GM19240 (cell line): ENCODE data around the gene PDE4B.
"Not testable (repeated sequence)": the region's sequence is repeated elsewhere in the genome, so short reads cannot be mapped to it uniquely, and the experiment has no call there.

Source experiments
- DNase-seq: peaks from one replicate; pipeline ENCODE4 v3.0.0; 2011; ENCODE audit warnings: low spot score; ENCODE audit not compliant: insufficient read length

Gene PDE4B

DNA sequence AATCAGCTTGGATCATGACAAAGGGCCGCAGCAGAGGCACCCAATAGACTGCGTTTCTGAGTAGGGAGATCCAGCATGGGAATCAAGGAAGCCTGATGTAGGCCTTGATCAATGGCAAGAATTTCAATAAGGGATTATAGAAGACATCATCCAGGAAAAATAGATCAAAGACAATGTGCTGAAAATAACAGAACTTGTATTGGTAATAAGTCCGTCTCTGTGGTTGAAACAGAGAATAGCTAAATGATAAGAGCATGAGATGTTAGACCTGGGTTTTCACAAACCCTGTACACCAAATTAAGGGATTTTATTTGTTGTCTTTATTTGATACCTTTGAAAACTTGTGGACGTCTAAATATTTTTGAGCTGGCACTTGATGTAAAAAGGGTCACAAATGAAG lies 513.2 kb downstream of the PDE4B start:
- no peak for DNase-seq

GRCh38 chr1:66309006-66309741 lies 516.5 kb downstream of the PDE4B start:
- no peak for DNase-seq

DNA sequence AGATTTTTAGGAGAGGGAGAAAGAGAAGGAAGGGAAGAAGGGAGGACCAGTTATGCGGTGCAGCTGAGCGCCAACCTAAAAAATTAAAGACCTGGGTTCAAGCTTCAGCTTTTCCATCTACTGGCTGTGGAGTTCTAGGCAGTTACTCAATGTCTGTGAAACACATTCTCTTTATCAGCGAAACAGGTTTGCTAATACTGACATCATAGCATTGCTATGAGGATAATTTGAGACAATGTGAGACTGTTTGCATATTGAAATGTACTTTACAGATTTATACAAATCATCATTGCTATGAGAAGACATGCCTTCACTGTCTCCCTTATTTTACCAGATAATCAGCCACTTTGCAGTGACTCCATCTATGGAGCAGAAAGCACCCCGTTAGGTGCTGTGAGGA lies 518.4 kb downstream of the PDE4B start:
- no peak for DNase-seq

DNA sequence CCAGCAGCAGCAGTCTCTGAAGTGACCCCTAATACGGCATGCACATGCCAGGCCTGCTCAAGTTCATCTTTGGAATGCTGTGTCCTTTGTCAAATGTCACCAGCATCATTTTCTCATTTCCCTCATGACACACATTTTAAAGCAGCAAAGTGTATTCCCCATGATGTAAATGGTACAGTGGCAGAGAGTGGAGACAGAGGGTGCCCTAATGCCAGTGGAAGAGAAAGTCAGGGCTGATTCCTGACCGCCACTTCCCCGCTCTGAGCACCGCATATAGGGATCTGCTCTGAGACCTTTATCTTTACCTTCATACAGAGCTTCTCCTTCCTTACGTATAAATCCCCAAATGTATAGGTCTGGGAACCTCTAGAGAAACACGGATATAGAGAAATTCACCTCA lies 518.9 kb downstream of the PDE4B start:
- no peak for DNase-seq

GRCh38 chr1:66312271-66312990 lies 519.7 kb downstream of the PDE4B start:
- no peak for DNase-seq

DNA sequence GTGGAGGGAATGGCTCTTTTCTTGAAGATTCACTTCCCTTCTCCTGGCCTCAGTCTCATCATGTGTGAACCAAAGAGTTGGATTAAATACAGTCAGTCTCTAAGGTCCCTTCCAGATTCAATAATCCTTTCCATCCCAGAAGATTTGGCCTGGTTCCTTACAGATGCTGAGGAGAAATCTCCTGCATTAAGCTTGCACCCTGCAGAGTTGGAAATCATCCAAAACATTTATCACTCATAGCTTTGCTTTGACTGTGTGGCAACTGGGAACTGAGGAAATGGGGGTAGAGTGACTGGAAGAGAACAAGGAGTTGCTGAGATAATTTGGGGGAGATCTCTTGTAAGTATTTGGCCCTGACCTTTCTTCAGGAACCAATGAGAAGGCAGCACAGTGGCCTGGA lies 520.7 kb downstream of the PDE4B start:
- DNase-seq, result no peak

DNA sequence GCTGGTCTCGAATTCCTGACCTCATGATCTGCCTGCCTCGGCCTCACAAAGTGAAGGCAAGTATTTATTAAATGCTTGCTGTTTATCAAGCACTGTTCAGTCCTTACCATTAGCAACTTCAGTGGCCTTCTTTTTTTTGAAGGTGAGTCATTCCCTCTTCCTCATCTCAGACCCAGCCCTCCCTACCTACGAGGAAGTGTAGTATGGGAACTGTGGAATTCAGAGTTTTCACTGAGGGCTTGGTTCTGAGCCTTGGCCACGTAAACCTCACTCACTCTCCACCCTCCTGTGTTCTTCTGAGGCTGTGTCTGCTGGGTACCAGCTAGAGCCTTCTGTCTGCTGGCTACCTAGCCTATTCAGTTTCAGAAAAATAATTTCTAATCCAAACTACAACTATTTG lies 523.0 kb downstream of the PDE4B start:
- DNase-seq, result no peak

DNA sequence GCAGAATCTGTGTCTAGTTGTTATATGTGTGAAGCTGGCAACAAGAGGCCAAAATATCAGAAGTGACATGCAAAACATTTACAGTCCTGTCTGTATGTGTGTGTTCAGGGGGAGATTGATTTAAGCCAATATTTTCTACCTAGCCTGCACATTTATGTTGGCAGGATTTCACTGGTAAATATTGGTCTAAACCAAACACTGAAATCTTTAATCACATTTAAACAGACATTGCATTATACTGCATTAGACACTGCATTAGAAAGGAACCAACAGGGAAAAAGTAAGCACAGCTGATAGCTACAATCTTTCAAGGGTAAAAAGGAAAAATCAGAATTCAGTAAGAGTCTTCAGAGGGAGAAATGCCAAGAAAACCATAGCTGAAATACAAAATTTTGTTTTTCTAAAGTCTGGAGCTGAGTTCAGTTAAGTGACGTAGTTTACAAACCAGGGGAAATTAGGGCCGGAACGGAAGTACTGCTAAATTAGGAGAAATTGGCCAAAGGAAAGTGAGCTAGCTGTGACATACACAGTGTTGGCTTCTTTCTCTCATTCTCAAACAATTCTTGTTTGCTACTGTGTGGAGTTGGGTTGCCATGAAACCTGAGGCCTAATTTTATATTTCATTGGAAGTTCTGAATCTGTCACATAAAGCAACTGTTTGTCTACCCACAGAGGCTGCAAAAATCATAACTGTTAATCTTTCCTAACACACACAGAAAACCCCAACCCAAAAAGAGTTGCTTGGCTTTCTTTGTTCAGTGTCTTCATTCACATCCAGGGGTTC lies 524.0 kb downstream of the PDE4B start:
- DNase-seq, result no peak

- DNase-seq, result no peak
These were observed 524.5 kb downstream of the PDE4B start for GRCh38 chr1:66317248-66317515.

DNA sequence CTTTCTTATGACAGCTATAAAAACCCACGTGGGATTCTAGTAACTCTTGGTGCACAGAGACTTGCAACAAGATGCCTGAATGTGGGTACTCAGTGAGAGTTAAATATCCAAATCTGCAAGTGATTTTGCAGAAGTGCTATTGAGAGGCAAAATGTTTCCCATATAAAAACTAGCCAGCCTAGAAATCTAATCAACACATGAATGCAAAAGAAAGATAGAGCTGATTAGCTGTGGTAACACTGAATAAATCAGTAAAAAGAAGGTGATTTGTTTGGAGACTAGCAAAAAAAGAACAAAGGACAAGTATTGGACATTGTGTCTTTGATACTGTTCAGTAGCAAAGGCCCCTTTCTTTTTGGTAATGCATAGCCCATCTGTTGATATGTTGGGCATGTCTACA lies 527.5 kb downstream of the PDE4B start:
- no peak for DNase-seq

DNA sequence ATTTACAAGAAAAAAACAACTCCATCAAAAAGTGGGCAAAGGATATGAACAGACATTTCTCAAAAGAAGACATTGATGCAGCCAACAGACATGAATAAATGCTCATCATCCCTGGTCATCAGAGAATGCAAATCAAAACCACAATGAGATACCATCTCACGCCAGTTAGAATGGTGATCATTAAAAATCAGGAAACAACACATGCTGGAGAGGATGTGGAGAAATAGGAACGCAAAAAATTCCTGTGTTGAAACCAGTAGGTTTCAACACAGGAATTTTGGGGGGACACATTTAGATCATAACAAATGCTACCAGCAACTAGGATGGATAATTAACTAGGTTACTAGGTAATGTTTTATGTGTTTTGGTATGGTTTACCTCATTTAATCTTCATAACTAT lies 529.8 kb downstream of the PDE4B start:
- not testable (repeated sequence) for DNase-seq

DNA sequence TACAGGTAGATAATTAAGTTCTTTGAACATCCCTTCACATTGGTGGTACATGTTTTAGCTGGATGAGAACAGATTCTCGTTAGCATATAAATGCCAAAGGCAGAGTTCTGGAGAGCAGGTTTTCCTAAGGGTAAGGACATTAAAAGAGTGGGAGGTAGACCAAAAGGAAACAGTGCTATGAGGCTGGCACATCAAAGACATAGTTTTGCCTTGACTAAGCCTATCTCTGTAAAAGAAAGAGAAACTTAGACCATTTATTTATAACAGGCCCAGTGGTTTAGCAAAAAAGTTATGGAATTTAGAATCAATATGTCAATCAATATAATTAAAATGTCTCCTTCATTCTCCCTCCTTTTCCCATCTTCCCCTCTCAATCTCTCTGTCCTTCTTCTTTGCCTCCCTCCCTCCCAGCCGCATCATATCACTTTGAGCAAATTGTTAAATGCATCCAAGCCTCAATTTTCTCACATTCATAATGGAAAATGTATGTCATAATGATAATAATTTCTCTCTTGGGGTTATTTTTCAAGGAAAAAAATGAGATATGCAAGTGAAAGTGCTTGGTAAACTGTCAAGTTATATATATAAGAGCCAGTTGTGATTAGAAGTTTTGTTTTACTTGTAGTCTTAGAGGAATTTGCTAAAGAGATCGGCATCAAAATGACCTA lies 531.4 kb downstream of the PDE4B start:
- no peak for DNase-seq

DNA sequence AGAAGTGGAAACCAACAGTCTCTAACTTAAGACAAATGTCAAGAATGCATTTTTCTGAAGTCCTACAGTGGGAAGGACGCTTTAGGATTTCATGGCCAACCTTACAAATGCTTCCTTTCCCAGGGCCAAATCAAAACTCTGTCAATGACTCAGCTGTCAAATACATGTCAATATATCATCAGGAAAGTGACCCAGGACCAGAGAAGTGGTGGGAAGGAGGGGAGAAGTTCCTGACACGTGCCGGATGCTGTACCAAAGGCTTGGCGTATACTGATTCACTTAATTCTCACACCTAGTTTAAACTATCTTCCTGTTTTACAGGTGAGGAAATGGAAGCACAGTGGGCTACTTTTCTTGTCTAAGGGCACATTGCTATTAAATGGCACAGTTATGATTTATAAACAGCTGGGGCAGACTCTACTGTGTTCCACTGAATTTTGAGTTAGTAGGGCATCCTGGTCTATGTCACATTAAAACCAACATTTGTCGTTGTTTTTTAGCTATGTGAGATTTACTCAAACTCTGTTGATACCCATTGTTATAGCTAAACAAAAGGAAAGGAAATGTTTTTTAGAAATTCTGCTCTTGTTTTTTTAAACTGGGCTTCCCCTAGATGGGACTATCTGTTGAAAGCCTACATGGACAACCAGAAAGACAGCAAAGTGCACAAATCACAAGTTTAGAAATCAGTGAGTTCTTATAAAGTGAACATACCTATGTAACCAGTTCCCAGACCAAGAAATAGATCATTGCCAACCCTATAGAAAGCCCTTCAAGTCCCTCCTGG lies 533.1 kb downstream of the PDE4B start:
- DNase-seq, result no peak

DNA sequence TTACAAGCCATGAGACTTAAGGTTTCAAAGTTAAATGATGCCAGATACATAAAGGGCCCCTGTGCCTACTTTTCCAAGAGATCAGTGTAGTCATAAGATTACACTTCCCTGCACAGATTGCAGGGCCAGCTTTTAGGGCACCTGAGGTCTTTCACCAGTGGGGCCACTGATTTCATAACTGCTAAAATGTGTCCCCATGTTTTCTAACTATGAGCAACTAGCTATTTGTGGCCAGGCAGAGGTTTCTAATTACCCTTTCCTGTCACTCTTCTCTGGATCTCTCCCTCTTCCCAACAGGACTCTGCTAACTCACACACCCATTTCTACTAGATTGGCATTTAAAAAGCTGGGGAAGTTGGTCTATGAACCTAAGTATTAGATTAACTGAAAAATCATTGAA lies 534.2 kb downstream of the PDE4B start:
- DNase-seq, result no peak

- DNase-seq, result no peak
These were observed 534.9 kb downstream of the PDE4B start for GRCh38 chr1:66327588-66327987.

GRCh38 chr1:66328896-66329295 lies 536.2 kb downstream of the PDE4B start:
- DNase-seq, result no peak

- no peak for DNase-seq
These were observed 538.0 kb downstream of the PDE4B start for GRCh38 chr1:66330722-66331141.

- DNase-seq, result no peak
These were observed 539.2 kb downstream of the PDE4B start for GRCh38 chr1:66331658-66332547.

DNA sequence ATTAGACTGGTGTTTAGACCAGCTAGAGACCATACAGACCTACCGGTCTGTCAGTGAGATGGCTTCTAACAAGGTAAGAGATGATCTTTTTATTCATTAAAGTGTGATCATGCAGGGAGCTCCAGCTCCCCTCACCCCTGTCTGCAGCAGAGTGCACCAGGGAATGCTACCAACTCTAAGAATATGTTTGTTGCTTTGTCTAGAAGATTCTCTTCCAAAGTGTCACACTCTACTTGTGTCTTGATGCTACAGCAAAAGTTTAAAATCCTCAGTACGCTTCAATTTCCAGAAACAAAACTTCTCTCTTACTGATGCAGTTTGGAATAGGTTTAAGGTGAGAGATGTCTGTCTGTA lies 539.8 kb downstream of the PDE4B start:
- DNase-seq, result no peak

- DNase-seq, result no peak
These were observed 540.9 kb downstream of the PDE4B start for GRCh38 chr1:66333466-66334199.
